Measurements from ENCODE around the gene TMPRSS11E. TPM values are rescaled to one million over a fixed set of nuclear protein-coding genes. Genes with fewer than 3 reads are reported as not detected.
A peak's percentile ranks its signal among the peaks of the same experiment; 100 is the strongest.
"Not testable (repeated sequence)": the region's sequence is repeated elsewhere in the genome, so short reads cannot be mapped to it uniquely, and the experiment has no call there.

TMPRSS11E gene
- polyA plus RNA-seq, 2 donors, result 227 to 455 TPM

- H3K27me3 ChIP-seq (ENCODE audit: control insufficient read depth in 1 of 2, insufficient read depth in 2 of 2, low read length in 2 of 2), result no peaks in the 10 kb centered on the region
- no peaks in the 10 kb centered on the region for H3K4me1 ChIP-seq (ENCODE audit: control insufficient read depth in 2 of 2, insufficient read depth in 2 of 2, low read length in 1 of 2)
- H3K27ac ChIP-seq (ENCODE audit: low read depth in 2 of 2, low read length in 1 of 2), result no peak overlapping the region
- 93 to 100% methylated on average over 1 of the region's 1 CpG for WGBS, 2 donors
- no peaks in the 10 kb centered on the region for H3K36me3 ChIP-seq (ENCODE audit: control insufficient read depth in 2 of 2, insufficient read depth in 2 of 2, low read length in 1 of 2)
- no peaks in the 10 kb centered on the region for H3K9me3 ChIP-seq (ENCODE audit: control insufficient read depth in 2 of 2, insufficient read depth in 1 of 2, low read depth in 1 of 2, low read length in 1 of 2)
- H3K4me3 ChIP-seq (ENCODE audit: low read depth in 1 of 2, low read length in 2 of 2), result no peak overlapping the region
Measured at GRCh38 chr4:68410643-68411042, 36.6 kb upstream of the TMPRSS11E start.

- H3K4me3 ChIP-seq (ENCODE audit: low read depth in 1 of 2, low read length in 2 of 2); H3K36me3 ChIP-seq (ENCODE audit: control insufficient read depth in 2 of 2, insufficient read depth in 2 of 2, low read length in 1 of 2); H3K9me3 ChIP-seq (ENCODE audit: control insufficient read depth in 2 of 2, insufficient read depth in 1 of 2, low read depth in 1 of 2, low read length in 1 of 2); H3K27me3 ChIP-seq (ENCODE audit: control insufficient read depth in 1 of 2, insufficient read depth in 2 of 2, low read length in 2 of 2); H3K4me1 ChIP-seq (ENCODE audit: control insufficient read depth in 2 of 2, insufficient read depth in 2 of 2, low read length in 1 of 2): not testable (repeated sequence)
- peak overlapping the region in 1 of 2 donors; percentile 13 for H3K27ac ChIP-seq (ENCODE audit: low read depth in 2 of 2, low read length in 1 of 2)
- 69 to 89% methylated on average over 2 of the region's 2 CpGs for WGBS, 2 donors
Measured at GRCh38 chr4:68412031-68412430, 35.2 kb upstream of the TMPRSS11E start.

- Histone ChIP-seq H3K27me3 (ENCODE audit: control insufficient read depth in 1 of 2, insufficient read depth in 2 of 2, low read length in 2 of 2) (no peaks in the 10 kb centered on the region), H3K9me3 (ENCODE audit: control insufficient read depth in 2 of 2, insufficient read depth in 1 of 2, low read depth in 1 of 2, low read length in 1 of 2) (peaks cover 3 to 4% of the 10 kb centered on the region in 2 donors), H3K27ac (ENCODE audit: low read depth in 2 of 2, low read length in 1 of 2) (no peak overlapping the region), H3K4me3 (ENCODE audit: low read depth in 1 of 2, low read length in 2 of 2) (no peak overlapping the region), H3K36me3 (ENCODE audit: control insufficient read depth in 2 of 2, insufficient read depth in 2 of 2, low read length in 1 of 2) (no peaks in the 10 kb centered on the region), H3K4me1 (ENCODE audit: control insufficient read depth in 2 of 2, insufficient read depth in 2 of 2, low read length in 1 of 2) (no peaks in the 10 kb centered on the region)
- 58 to 59% methylated on average over 3 of the region's 3 CpGs for WGBS, 2 donors
Measured at GRCh38 chr4:68416591-68416990, 30.7 kb upstream of the TMPRSS11E start.

DNA sequence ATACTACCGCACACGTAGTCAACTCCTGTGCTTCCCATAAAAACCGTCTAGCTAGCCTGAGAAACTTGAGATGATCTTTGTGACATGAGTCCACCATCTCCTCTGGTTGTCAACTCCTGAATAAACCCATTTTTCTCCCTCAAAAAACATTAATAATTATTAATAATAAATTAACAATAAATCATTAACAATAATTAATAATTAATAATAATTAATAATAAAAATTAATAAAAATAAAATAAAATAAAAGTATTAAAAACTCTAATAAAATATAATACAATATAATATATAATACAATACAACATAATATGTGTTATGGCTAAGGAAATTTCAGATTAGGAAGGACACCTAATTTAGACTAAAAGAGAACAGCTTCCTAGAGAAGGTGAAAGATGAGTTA, 20.7 kb upstream of the TMPRSS11E start:
- WGBS, 2 donors, result 84 to 92% methylated on average over 3 of the region's 3 CpGs

GRCh38 chr4:68430337-68430736, 16.9 kb upstream of the TMPRSS11E start:
- Histone ChIP-seq H3K4me3 (ENCODE audit: low read depth in 1 of 2, low read length in 2 of 2) (no peak overlapping the region), H3K4me1 (ENCODE audit: control insufficient read depth in 2 of 2, insufficient read depth in 2 of 2, low read length in 1 of 2) (no peaks in the 10 kb centered on the region), H3K27ac (ENCODE audit: low read depth in 2 of 2, low read length in 1 of 2) (no peak overlapping the region), H3K9me3 (ENCODE audit: control insufficient read depth in 2 of 2, insufficient read depth in 1 of 2, low read depth in 1 of 2, low read length in 1 of 2) (no peaks in the 10 kb centered on the region), H3K27me3 (ENCODE audit: control insufficient read depth in 1 of 2, insufficient read depth in 2 of 2, low read length in 2 of 2) (no peaks in the 10 kb centered on the region), H3K36me3 (ENCODE audit: control insufficient read depth in 2 of 2, insufficient read depth in 2 of 2, low read length in 1 of 2) (no peaks in the 10 kb centered on the region)
- WGBS, 2 donors, result 89 to 90% methylated on average over 1 of the region's 1 CpG

More for the DNA sequence above, 20.7 kb upstream of the TMPRSS11E start:
- no peaks in the 10 kb centered on the region for H3K9me3 ChIP-seq (ENCODE audit: control insufficient read depth in 2 of 2, insufficient read depth in 1 of 2, low read depth in 1 of 2, low read length in 1 of 2)
- H3K27ac ChIP-seq (ENCODE audit: low read depth in 2 of 2, low read length in 1 of 2), result no peak overlapping the region
- no peaks in the 10 kb centered on the region for H3K4me1 ChIP-seq (ENCODE audit: control insufficient read depth in 2 of 2, insufficient read depth in 2 of 2, low read length in 1 of 2)
- H3K27me3 ChIP-seq (ENCODE audit: control insufficient read depth in 1 of 2, insufficient read depth in 2 of 2, low read length in 2 of 2), result no peaks in the 10 kb centered on the region
- H3K36me3 ChIP-seq (ENCODE audit: control insufficient read depth in 2 of 2, insufficient read depth in 2 of 2, low read length in 1 of 2), result no peaks in the 10 kb centered on the region
- H3K4me3 ChIP-seq (ENCODE audit: low read depth in 1 of 2, low read length in 2 of 2), result no peak overlapping the region

- no peaks in the 10 kb centered on the region for H3K27me3 ChIP-seq (ENCODE audit: control insufficient read depth in 1 of 2, insufficient read depth in 2 of 2, low read length in 2 of 2)
- H3K4me1 ChIP-seq (ENCODE audit: control insufficient read depth in 2 of 2, insufficient read depth in 2 of 2, low read length in 1 of 2), result no peaks in the 10 kb centered on the region
- no peaks in the 10 kb centered on the region for H3K36me3 ChIP-seq (ENCODE audit: control insufficient read depth in 2 of 2, insufficient read depth in 2 of 2, low read length in 1 of 2)
- no peak overlapping the region for H3K27ac ChIP-seq (ENCODE audit: low read depth in 2 of 2, low read length in 1 of 2)
- no peak overlapping the region for H3K4me3 ChIP-seq (ENCODE audit: low read depth in 1 of 2, low read length in 2 of 2)
- peaks cover 0 to 2% of the 10 kb centered on the region in 2 donors for H3K9me3 ChIP-seq (ENCODE audit: control insufficient read depth in 2 of 2, insufficient read depth in 1 of 2, low read depth in 1 of 2, low read length in 1 of 2)
Measured at GRCh38 chr4:68432320-68432719, 14.9 kb upstream of the TMPRSS11E start.

GRCh38 chr4:68433582-68433981, 13.7 kb upstream of the TMPRSS11E start:
- Histone ChIP-seq H3K27ac (ENCODE audit: low read depth in 2 of 2, low read length in 1 of 2) (no peak overlapping the region), H3K27me3 (ENCODE audit: control insufficient read depth in 1 of 2, insufficient read depth in 2 of 2, low read length in 2 of 2) (no peaks in the 10 kb centered on the region), H3K4me1 (ENCODE audit: control insufficient read depth in 2 of 2, insufficient read depth in 2 of 2, low read length in 1 of 2) (no peaks in the 10 kb centered on the region), H3K9me3 (ENCODE audit: control insufficient read depth in 2 of 2, insufficient read depth in 1 of 2, low read depth in 1 of 2, low read length in 1 of 2) (peaks cover 0 to 2% of the 10 kb centered on the region in 2 donors), H3K36me3 (ENCODE audit: control insufficient read depth in 2 of 2, insufficient read depth in 2 of 2, low read length in 1 of 2) (no peaks in the 10 kb centered on the region), H3K4me3 (ENCODE audit: low read depth in 1 of 2, low read length in 2 of 2) (no peak overlapping the region)
- WGBS, 2 donors, result 62 to 69% methylated on average over 5 of the region's 5 CpGs

GRCh38 chr4:68434277-68434676, 13.0 kb upstream of the TMPRSS11E start:
- Histone ChIP-seq H3K27ac (ENCODE audit: low read depth in 2 of 2, low read length in 1 of 2) (no peak overlapping the region), H3K27me3 (ENCODE audit: control insufficient read depth in 1 of 2, insufficient read depth in 2 of 2, low read length in 2 of 2) (no peaks in the 10 kb centered on the region), H3K4me3 (ENCODE audit: low read depth in 1 of 2, low read length in 2 of 2) (no peak overlapping the region), H3K36me3 (ENCODE audit: control insufficient read depth in 2 of 2, insufficient read depth in 2 of 2, low read length in 1 of 2) (no peaks in the 10 kb centered on the region), H3K4me1 (ENCODE audit: control insufficient read depth in 2 of 2, insufficient read depth in 2 of 2, low read length in 1 of 2) (no peaks in the 10 kb centered on the region), H3K9me3 (ENCODE audit: control insufficient read depth in 2 of 2, insufficient read depth in 1 of 2, low read depth in 1 of 2, low read length in 1 of 2) (peaks cover 0 to 2% of the 10 kb centered on the region in 2 donors)
- WGBS, 2 donors, result 71 to 83% methylated on average over 1 of the region's 1 CpG

DNA sequence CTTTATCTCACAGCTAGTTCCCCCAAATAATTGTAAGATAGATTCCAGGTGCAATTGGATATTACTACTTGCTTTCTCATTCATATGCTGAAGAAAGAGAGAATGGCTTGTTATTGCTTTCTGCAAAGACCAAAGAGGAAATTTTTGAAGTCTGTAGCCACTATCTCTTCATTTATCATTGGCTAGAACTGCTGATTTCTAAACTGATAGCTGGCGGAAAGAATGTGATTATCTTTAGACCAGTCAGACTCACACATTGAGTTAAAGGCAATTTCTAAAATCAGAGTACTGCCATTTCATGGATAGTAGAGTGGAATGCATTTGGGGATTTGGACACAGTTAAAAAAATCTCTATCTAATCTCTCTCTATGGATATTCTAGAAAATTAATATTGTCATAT, 12.4 kb upstream of the TMPRSS11E start:
- Histone ChIP-seq H3K4me3 (ENCODE audit: low read depth in 1 of 2, low read length in 2 of 2) (no peak overlapping the region), H3K36me3 (ENCODE audit: control insufficient read depth in 2 of 2, insufficient read depth in 2 of 2, low read length in 1 of 2) (no peaks in the 10 kb centered on the region), H3K4me1 (ENCODE audit: control insufficient read depth in 2 of 2, insufficient read depth in 2 of 2, low read length in 1 of 2) (no peaks in the 10 kb centered on the region), H3K27ac (ENCODE audit: low read depth in 2 of 2, low read length in 1 of 2) (no peak overlapping the region), H3K27me3 (ENCODE audit: control insufficient read depth in 1 of 2, insufficient read depth in 2 of 2, low read length in 2 of 2) (no peaks in the 10 kb centered on the region), H3K9me3 (ENCODE audit: control insufficient read depth in 2 of 2, insufficient read depth in 1 of 2, low read depth in 1 of 2, low read length in 1 of 2) (peaks cover 0 to 2% of the 10 kb centered on the region in 2 donors)
- WGBS, 2 donors, result 72 to 75% methylated on average over 1 of the region's 1 CpG

GRCh38 chr4:68445111-68445510, 2.2 kb upstream of the TMPRSS11E start:
- H3K27me3 ChIP-seq (ENCODE audit: control insufficient read depth in 1 of 2, insufficient read depth in 2 of 2, low read length in 2 of 2), result no peaks in the 10 kb centered on the region
- H3K4me3 ChIP-seq (ENCODE audit: low read depth in 1 of 2, low read length in 2 of 2), result no peak overlapping the region
- H3K4me1 ChIP-seq (ENCODE audit: control insufficient read depth in 2 of 2, insufficient read depth in 2 of 2, low read length in 1 of 2), result no peaks in the 10 kb centered on the region
- H3K36me3 ChIP-seq (ENCODE audit: control insufficient read depth in 2 of 2, insufficient read depth in 2 of 2, low read length in 1 of 2), result no peaks in the 10 kb centered on the region
- no peaks in the 10 kb centered on the region for H3K9me3 ChIP-seq (ENCODE audit: control insufficient read depth in 2 of 2, insufficient read depth in 1 of 2, low read depth in 1 of 2, low read length in 1 of 2)
- H3K27ac ChIP-seq (ENCODE audit: low read depth in 2 of 2, low read length in 1 of 2), result no peak overlapping the region

All from esophagus (tissue), 2 donors.